ENCODE measurements around the gene VGF. TPM values are rescaled to one million over a fixed set of nuclear protein-coding genes. Genes with fewer than 3 reads are reported as not detected.

Gene VGF
- total RNA-seq, 3 donors from 2014 or later = 0.38 to 0.84 (median 0.46) TPM

- TF ChIP-seq CTCF (IDR thresholded peaks at IDR 0.05) = no peak
- no peak within 1 kb of the TSS for H3K4me3 ChIP-seq
- intact Hi-C loops (cut with DNase I, micrococcal nuclease) = no loop called here
Measured at GRCh38 chr7:101180130-101180755, 14.9 kb upstream of the VGF start, which contains the start of gene NAT16. TSS of gene NAT16 (minus strand) at chr7:101180293. CDS start at chr7:101174807, 5,486 bp downstream.

GRCh38 chr7:101179713-101180112 lies 14.3 kb upstream of the VGF start:
- peaks cover 8% of the 10 kb centered on the region for H3K4me1 ChIP-seq (ENCODE audit: low read depth)
- H3K36me3 ChIP-seq (ENCODE audit: low read depth) = no peaks in the 10 kb centered on the region
- TF ChIP-seq CTCF (IDR thresholded peaks at IDR 0.05) = no peak
- H3K9me3 ChIP-seq = no peaks in the 10 kb centered on the region
- no peak overlapping the region for H3K4me3 ChIP-seq
- DNase-seq = no peak
- intact Hi-C loops (cut with DNase I, micrococcal nuclease) = no loop called here
- ATAC-seq = no peak

More at GRCh38 chr7:101180130-101180755, 14.9 kb upstream of the VGF start, which contains the start of gene NAT16:
- H3K36me3 ChIP-seq (ENCODE audit: low read depth) = no peaks in the 10 kb centered on the region
- DNase-seq (no peak), ATAC-seq (no peak)
- peaks cover 11% of the 10 kb centered on the region for H3K4me1 ChIP-seq (ENCODE audit: low read depth)
- H3K9me3 ChIP-seq = no peaks in the 10 kb centered on the region

- intact Hi-C loops (cut with DNase I, micrococcal nuclease) = no loop called here
- Histone ChIP-seq H3K4me3 (no peak overlapping the region), H3K9me3 (no peaks in the 10 kb centered on the region), H3K4me1 (ENCODE audit: low read depth) (peaks cover 7% of the 10 kb centered on the region), H3K36me3 (ENCODE audit: low read depth) (no peaks in the 10 kb centered on the region)
- no peak for TF ChIP-seq CTCF (IDR thresholded peaks at IDR 0.05)
- DNase-seq (no peak), ATAC-seq (no peak)
Measured at GRCh38 chr7:101179117-101179516, 13.7 kb upstream of the VGF start.

- Histone ChIP-seq H3K36me3 (ENCODE audit: low read depth) (no peaks in the 10 kb centered on the region), H3K4me3 (no peak overlapping the region), H3K9me3 (no peaks in the 10 kb centered on the region), H3K4me1 (ENCODE audit: low read depth) (peaks cover 19% of the 10 kb centered on the region)
- ATAC-seq (no peak), DNase-seq (no peak)
- TF ChIP-seq CTCF (IDR thresholded peaks at IDR 0.05) = no peak
- intact Hi-C loops (cut with DNase I, micrococcal nuclease) = no loop called here
Measured at GRCh38 chr7:101177644-101178043, 12.3 kb upstream of the VGF start.

GRCh38 chr7:101175664-101176063 lies 10.3 kb upstream of the VGF start:
- peaks cover 27% of the 10 kb centered on the region for H3K4me1 ChIP-seq (ENCODE audit: low read depth)
- intact Hi-C loops (cut with DNase I, micrococcal nuclease) = no loop called here

More at GRCh38 chr7:101175664-101176063, 10.3 kb upstream of the VGF start:
- TF ChIP-seq CTCF (IDR thresholded peaks at IDR 0.05) = no peak
- ATAC-seq (no peak), DNase-seq (no peak)
- no peaks in the 10 kb centered on the region for H3K9me3 ChIP-seq
- no peak overlapping the region for H3K4me3 ChIP-seq
- no peaks in the 10 kb centered on the region for H3K36me3 ChIP-seq (ENCODE audit: low read depth)
